HG03558 (cell line): ENCODE results near the gene SLC10A7.

ENCODE experiments used
- ATAC-seq: cut with Tn5 transposase; IDR thresholded peaks from one replicate; pipeline ENCODE4 v1.9.1; 2021; ENCODE audit warnings: moderate number of reproducible peaks; ENCODE audit not compliant: unreplicated experiment; ENCODE audit errors: extremely low read depth

The SLC10A7 gene

DNA sequence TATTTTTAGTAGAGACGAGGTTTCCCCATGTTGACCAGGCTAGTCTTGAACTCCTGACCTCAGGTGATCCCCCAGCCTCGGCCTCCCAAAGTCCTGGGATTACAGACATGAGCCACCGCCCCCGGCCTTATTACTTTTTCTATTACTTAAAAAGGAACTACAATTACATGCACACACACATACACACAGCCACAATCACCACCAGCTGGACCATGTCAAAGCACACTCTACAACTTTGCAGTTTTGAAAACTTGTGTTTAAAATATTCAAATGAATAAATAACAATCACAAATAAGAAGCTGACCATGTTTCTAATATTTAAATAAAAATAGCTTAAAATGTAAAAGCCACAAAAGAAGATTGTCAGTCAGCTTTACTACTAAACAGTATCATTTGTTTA is 23.4 kb downstream of the SLC10A7 start:
- ATAC-seq = no peak

DNA sequence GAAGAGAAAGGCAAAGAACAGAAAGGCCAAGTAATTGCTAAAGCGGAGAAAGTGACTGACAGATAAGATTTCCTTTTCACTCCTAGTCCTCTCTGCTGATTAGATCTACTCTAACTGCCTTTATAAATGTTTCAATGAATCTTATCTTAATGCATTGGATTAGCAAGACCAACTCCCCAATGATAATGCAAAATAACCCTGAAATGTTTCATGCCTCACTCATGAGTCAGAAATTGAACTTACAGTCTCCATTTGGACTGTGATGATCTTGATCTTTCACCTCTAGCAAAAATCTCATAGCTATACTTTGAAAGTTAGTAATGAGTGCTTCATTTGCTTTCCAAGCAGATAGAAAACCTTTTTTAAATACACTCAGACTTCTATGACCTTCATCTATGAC is 26.5 kb downstream of the SLC10A7 start:
- no peak for ATAC-seq

DNA sequence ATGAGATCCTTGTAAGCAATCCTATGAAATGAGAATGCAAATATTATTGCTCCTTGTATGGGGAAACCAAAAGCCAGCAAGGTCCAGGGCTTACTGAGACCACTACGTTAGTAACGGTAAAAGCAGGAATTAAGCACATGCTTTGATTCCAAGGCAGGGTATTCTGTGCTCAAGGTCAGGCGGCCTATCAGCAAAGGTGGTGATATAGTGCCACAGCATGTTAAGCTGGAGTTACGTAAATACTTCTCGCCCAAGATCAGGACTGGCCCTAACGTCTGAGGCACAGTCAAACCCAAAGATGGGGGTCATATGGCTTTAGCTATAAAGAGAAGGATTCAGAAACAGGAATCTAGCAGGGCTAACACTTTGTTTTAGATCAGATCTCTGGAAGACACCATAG is 27.6 kb downstream of the SLC10A7 start:
- ATAC-seq = no peak

DNA sequence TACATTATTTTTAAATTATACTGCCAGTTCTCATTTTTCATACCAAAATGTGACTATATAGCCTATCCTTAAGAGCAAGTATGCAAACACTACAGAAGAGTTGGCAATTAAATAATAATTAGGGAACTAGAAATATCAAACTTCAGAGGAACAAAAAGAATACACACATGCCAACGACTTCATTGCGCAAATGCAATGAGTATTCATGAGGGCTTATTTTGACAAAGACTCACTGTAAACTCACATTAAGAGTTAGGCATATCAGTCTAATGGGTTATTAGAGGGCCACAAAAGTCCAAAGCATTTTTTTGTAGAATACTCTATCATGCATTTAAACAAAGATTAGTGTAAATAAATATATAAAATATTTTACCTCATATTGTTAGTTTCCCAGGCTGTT is 31.6 kb downstream of the SLC10A7 start:
- ATAC-seq = no peak

DNA sequence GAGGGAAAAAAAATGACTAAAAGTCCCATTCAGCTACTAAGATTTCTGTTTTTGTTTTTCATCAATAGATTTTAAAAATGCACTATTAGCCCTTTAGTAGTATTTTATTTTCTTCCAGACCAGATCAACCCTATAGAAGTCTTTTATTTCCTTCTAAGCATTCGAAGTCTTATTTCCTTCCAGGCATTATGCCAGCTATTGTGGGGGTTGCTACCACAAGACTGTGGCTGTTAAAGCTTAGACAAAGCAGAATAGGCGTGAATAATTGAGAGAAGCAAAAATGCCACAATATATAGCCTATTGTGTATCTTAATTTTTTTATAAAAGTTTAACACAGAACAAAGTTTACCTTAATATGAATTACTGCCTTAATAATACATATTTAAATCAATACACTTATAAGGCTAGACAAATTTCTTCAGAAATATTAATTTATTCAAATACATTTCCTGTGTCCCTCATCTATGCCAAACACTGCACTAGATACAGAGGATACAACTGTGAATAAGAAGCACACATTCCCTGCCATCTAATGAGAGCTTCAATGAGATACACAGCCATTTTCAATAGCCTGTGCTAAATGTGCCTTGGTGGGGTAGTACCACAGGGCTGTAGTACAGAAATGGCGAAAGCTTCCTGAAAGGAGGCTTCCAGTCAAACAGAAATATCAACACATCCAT is 33.1 kb downstream of the SLC10A7 start:
- ATAC-seq = no peak

DNA sequence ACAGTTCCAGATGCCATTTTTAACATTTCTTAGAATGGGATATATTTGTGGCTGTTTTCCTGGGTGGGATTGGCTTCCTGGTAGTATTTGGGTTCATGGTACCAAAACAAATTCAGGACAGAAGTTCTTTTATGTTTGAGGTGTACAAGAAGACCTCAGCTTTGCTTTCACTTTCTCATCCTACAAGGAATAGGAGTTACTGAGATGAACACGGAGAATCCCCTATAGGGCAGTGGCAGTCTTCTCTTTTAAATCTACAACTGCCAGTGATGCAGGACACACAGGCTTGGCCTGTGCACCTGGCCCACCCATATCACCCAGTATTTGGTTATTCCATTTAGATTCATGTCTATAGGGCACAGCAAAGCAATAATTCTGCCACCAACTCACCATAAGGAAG is 35.2 kb downstream of the SLC10A7 start:
- peak; percentile 51 for ATAC-seq

DNA sequence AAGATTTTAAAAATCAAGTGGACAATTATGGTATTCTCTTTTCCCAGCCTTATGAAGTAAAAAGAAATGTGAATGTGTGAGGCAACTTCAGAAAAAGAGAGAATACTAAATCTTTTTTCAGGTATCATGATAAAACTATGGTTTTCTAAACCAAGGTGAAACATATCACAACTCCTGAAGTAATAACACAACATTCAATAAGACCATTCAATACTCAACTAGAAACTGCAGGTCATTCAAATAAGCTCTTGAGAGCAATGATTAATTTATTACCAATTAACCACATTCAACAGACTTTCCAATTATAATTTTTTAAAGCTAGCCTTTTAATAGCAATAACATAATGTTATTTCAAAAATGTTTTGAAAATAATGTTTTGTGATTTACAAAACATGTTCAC is 35.8 kb downstream of the SLC10A7 start:
- ATAC-seq = peak; percentile 43

DNA sequence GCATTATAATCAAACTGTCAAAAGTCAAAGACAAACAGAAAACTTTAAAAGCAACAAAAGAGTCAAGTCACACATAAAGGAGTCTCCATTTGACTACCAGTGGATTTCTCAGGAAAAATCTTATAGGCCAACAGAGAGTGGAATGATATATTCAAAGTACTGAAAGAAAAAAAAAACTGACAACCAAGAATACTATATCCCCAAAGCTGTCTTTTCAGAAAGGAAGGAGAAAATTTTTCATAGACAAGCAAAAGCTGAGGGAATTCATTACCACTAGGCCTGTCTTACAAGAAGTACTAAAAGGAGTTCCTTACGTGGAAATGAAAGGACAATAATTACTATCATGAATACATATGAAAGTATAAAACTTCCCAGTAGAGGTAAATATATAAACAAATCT is 39.0 kb downstream of the SLC10A7 start:
- ATAC-seq = no peak

DNA sequence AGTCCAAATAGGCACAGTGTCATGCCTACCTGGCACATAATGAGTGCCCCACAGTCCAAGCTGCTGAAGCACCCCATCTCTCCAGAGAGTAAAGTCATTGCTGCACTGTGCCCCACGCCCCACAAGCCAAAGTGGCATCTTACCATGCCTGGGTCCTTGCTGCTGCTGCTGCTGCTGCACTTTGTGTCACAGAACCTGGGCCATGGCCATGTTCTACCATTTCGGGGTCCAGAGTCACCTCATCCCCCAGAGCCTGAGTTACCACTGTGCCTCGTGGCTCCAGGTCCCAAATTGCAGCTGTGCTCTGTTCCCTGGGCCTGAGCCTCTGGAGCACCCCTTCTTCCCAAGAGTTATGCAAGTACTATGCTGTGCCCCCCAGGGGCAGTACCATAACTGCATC is 40.5 kb downstream of the SLC10A7 start:
- ATAC-seq = no peak

DNA sequence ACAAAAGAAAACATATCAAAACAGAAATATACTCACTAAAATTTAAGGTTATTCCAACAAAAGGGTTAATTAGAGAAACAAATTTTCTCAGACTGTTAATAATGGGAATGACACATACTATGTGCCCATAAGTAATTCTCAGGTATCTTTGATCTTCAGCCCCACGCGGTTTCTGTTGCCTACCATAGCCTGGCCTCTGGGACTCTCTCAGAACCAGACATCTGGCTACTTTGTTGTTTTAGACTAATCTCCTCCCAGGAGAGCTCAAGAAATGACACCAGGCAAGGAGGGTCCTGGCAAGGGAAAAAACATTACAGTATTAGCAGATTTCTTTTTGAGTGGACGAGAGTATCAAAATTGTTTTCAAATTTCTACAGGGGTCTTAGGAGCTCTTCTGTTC is 43.7 kb downstream of the SLC10A7 start:
- no peak for ATAC-seq

DNA sequence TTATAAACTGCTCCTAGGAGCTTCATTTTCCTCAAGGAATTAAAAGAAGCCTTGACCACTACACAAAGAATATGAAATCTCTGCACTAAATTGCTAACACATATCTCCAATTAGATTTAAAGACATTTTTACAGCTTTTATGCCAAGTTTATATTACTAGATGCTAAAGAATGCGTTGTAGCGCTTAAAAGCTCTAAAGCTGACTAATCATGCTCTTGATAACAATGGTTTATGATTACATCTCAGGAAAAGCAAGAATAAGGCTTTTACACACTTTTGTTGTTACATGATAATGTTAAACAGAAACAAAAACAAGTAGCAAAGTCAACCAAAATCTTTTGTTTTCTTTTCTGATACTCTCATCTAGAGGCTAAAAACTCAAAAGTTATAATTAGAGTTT is 44.7 kb downstream of the SLC10A7 start:
- ATAC-seq = no peak

DNA sequence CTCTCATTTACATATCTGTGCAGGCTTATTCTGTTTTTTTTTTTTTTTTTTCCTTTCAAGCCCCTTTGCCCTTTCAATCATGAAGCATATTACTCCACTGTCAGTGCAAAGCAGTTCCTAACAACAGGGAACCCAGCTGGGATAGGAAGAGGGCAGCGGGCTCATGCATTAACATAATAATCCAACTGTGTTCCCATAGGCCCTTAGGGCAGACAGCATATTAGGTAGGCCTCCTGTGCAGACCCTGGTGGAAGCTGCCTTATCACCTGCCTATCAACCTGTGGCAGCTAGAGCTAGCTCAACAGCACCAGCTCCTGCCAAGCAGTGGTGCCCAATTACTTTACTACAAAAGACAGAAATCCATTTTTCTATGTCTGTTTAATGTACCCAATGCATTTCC is 49.3 kb downstream of the SLC10A7 start:
- no peak for ATAC-seq

DNA sequence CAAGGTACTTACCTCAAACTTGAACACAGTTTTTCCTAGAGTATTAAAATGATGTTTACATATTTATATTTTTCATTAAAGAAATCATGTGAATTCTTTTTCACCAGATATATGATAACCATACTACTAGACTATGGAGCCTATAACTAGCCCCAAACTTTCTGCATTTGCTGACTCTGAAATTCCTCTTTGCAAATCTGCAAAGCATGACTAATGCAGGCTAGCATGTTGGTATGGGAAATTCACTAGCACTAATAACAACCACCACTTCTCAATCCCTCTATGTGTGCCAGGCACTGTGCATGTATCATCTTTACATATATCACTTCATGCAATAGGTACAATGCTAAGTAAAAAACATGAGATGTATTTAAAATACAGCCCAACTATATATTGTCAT is 51.1 kb downstream of the SLC10A7 start:
- ATAC-seq = no peak

DNA sequence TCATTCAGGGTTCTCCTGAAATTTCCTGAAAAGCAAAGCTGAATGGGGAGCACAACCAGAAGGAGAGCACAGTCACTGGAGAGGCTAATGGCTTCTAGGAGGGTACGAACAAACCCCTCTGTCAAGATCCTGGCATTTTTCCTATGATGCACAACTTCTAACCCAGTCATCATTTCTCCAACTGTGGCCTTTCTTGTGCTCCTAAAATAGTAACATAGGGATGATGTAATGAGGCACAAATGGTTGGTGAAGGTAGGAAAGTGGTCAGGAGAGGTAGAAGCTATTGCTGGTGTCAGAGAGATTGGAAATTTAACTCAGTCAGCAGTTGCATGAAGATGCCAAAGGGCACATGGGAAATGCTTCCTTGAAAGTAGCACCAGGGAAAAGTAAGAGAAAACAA is 52.7 kb downstream of the SLC10A7 start:
- ATAC-seq = no peak

DNA sequence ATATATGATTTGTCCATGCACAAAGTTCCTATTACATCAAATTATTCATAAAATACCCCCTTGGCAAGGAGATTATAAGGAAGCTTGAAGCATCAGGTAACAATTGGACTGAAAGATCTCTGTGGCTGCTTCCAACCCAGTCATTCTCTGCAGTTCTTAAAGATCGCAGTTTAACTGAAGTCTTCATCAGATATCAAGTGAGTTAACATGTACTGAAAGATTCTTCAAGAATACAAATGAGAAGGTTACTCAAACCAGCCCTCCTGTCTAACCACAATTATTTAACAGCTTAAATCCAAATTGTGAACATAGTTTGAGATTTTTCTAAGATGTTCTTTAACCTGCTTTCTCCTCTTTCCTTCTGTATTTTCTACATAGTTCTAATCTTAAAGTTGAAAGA is 56.1 kb downstream of the SLC10A7 start:
- ATAC-seq = no peak

DNA sequence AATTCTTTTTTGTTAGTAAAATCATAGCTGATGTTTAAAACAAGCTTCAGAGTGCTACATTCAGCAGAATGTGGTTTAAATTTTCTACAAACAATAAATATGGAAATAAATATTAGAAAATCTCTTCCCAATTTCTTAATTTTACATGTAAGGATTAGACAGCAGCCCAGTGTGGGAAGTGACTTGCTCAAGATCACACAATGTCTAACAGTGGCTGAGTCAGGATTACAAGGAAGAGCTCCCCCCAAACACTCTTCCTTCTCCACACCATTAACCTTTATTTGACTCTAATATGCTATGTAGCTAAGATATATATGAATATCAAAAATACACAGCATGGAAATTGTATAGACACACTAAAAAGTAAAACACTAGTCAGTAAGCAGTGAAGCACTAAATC is 59.5 kb downstream of the SLC10A7 start:
- ATAC-seq = no peak

DNA sequence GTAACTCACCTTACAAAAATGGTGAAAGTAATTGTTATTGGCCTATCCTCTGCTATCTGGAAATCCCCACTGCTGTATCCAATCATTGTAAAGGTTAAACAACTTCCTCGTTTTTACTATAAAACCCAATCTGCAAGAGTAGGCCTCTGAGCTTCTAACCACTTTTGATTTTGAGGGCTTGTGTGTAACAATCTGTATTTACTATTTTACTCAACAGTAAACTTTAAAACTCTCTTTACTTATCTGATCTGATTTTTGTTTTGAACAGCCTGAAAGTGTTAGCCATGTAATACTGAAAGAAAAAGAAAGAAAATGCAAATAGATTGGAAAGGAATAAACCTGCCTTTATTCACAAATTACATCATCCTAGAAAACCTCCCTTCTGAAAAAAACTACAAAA is 63.1 kb downstream of the SLC10A7 start:
- peak; percentile 70 for ATAC-seq

DNA sequence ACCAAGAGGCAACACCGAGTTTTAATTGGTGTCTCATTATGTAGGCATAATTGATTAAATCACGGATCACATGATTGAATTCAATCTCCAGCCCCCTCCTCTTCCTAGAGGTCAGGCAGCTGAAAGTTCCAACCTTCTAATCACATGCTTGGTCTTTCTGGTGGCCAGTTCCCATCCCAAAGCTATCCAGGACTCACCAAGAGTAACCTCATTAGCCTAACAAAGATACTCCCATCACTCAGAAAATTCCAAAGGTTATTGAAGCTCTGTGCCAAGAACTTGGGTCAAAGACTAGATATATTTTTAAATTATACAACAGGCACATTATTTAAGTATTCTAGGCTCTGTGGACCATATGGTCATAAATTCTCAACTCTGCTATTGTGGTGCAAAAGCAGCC is 65.1 kb downstream of the SLC10A7 start:
- ATAC-seq = no peak

DNA sequence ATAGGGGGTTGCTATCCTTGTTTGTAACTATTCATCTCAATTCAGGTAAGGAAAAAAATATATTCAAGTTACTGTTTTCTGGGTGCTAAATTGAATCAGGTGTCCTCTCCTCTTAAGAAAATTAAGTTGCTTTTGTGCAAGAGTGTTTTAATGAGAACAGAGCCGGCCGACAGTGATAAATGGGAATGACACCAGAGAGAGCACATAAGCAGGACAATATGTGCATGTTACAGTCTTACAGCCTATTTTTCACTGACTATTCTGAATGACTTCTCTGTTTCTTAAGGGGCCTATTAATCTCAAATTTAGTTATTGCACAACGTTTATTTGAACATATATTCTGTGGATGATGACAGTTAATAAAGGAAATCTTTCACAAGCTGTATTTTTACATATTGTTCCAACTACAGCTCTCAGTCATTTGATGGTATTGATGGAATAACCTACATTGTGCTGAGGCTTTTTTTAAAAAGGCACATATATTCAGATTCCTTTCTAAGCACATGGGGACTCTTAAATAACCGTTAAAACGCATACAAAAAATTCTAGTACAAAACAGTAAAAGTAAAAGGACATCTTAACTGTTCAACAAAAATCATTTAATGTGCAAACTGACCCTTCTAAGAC is 68.4 kb downstream of the SLC10A7 start:
- no peak for ATAC-seq

DNA sequence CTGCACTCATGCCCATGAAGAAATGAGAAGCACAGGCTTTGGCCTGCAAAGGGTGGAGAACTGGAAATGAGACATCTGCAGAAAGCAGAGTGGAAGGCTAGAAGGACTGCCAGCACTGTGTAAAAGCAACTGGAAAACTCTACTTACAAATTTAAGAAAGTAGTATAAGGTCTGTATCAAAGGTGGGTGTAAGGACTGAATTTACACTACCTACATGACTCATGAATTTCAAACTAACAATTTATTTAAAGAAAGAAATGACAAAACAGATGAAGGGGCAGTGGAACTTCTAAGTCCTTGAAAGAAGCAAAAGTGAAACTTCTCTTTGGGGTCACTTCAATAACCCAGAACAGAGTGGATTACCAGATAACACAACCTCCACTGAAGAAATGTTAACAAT is 71.2 kb downstream of the SLC10A7 start:
- ATAC-seq = peak; percentile 57

DNA sequence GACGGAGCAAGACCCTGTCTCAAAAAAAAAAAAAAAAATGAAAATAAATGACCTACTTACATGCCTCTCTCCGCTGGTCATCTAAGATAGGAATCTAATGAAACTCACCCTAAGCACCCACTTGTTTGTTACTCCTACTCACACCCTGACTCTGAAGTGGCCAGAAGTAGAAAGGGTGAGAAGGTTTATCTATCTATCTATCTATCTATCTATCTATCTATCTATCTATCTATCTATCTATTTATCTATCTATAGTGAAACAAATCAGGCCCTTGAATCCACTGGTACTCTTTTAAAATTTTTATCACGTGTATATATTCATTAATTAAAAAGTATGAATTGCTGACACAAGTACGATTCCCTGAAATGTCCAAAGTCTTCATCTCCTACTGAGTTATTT is 75.2 kb downstream of the SLC10A7 start:
- ATAC-seq = no peak
